Urinary bladder (tissue), 4 donors: ENCODE results near the gene KLF3. TPM values are rescaled to one million over a fixed set of nuclear protein-coding genes. Genes with fewer than 3 reads are reported as not detected.
"Not testable (repeated sequence)": the region's sequence is repeated elsewhere in the genome, so short reads cannot be mapped to it uniquely, and the experiment has no call there.

ENCODE experiments used
- DNase-seq: peaks from one replicate; pipeline ENCODE4 v3.0.0-alpha.2; 2015; ENCODE audit errors: extremely low spot score
- H3K27ac ChIP-seq: one replicate; pipeline ENCODE4 v1.5.1; 2013; ENCODE audit warnings: low read depth, mild to moderate bottlenecking, moderate library complexity
- H3K36me3 ChIP-seq: one replicate; pipeline ENCODE4 v1.6.1; 2013; ENCODE audit warnings: mild to moderate bottlenecking, moderate library complexity; ENCODE audit not compliant: insufficient read depth
- H3K4me1 ChIP-seq: one replicate; pipeline ENCODE4 v1.6.1; 2013; ENCODE audit warnings: mild to moderate bottlenecking, moderate library complexity; ENCODE audit not compliant: insufficient read depth
- H3K4me3 ChIP-seq: one replicate; pipeline ENCODE4 v1.5.1; 2013; ENCODE audit warnings: low read depth, low read length
- WGBS: extraction: QIAGEN DNeasy Blood & Tissue Kit; methylation state at CpG from one replicate; pipeline ENCODE4 v1.1.7; 2013; 5-methylcytosine and 5-hydroxymethylcytosine counted together
- polyA plus RNA-seq: library from polyadenylated mRNA; stranded (reverse); fragments of 200-250 nt; gene quantifications from one replicate; pipeline ENCODE4 v1.2.3, GENCODE V29; 2013
- total RNA-seq: library from RNA; depleted of rRNA; stranded (reverse); fragments of >200 nt; gene quantifications from one replicate; pipeline ENCODE4 v1.2.3, GENCODE V29; 2014
- donor health status: healthy with polysubstance abuse.
- donor health status: healthy.

The KLF3 gene
- total RNA-seq (65.0 TPM), polyA plus RNA-seq (25.7 TPM)

- Histone ChIP-seq H3K27ac (peak within 1 kb of the TSS; percentile 100), H3K4me1 (no peaks in the 10 kb centered on the region), H3K4me3 (peak within 1 kb of the TSS; percentile 99), H3K36me3 (no peaks in the 10 kb centered on the region)
- no peak for DNase-seq
- under 1% methylated on average over 104 of the region's 110 CpGs for WGBS
Observed at GRCh38 chr4:38663801-38664705, at the start of gene KLF3. Gene KLF3 (plus strand): TSS chr4:38664199. CDS start chr4:38680626, 16,427 bp downstream.

DNA sequence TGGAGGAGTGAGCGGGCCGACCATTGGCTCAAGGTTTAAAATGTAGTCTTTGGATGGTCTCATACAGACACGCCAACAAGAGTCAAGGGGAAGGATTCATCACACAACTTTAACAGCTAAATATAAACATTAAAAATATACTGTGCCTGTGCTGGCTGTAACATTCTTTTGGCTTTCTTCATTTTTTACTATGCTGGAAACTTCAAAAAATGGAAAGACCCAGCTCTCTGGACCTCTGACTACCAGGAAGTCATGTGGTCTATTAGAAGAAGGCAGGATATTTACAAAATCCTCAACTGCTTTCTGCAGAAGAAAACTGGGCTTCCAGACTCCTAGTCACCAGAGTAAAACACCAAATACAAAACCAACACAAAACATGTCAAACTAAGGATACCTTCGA lies 49.8 kb upstream of the KLF3 start:
- no peak for DNase-seq
- no peak overlapping the region for H3K4me3 ChIP-seq
- no peaks in the 10 kb centered on the region for H3K4me1 ChIP-seq
- no peaks in the 10 kb centered on the region for H3K36me3 ChIP-seq
- 82% methylated on average over 4 of the region's 4 CpGs for WGBS
- no peak overlapping the region for H3K27ac ChIP-seq

DNA sequence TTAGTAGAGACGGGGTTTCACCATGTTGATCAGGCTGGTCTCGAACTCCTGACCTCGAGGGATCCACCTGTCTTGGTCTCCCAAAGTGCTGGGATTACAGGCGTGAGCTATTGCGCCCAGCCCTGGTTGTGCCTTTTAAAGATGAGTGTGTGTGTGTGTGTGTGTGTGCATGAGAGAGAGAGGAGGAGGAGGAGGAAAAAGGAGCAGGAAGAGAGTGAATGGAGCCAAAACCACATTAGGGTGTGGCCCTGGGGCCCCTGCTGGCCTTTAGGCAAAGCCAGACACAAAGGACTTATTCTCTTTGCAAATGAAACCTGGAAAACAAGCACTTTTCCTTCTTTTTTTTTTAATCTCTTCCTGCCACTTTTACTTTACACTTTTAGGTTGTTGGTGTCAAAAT lies 48.2 kb upstream of the KLF3 start:
- 96% methylated on average over 5 of the region's 5 CpGs for WGBS
- H3K4me1 ChIP-seq = no peaks in the 10 kb centered on the region
- DNase-seq = no peak
- H3K27ac ChIP-seq = no peak overlapping the region
- H3K36me3 ChIP-seq = no peaks in the 10 kb centered on the region
- no peak overlapping the region for H3K4me3 ChIP-seq

DNA sequence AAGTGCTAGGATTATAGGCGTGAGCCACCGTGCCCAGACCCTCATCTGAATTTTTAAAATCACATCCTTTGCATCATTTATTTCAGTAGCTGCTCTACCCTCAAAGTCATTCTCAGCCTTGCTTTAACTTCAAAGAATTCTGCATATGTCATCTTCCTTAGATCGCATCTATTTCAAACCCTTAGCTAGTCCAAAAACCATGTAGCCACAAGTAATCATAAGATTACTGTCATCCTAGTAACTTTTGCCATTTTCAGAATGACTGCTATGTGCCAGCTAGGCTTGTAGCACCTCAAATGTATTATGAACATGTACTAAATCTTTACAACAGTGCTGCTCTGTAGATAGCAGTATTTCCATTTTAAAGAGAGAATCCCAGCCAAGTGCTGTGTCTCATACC lies 45.5 kb upstream of the KLF3 start:
- H3K4me3 ChIP-seq = no peak overlapping the region
- H3K36me3 ChIP-seq = no peaks in the 10 kb centered on the region
- no peak overlapping the region for H3K27ac ChIP-seq
- no peak for DNase-seq
- WGBS = 95% methylated on average over 3 of the region's 3 CpGs
- no peaks in the 10 kb centered on the region for H3K4me1 ChIP-seq

GRCh38 chr4:38619316-38619715 lies 44.7 kb upstream of the KLF3 start:
- 95% methylated on average over 3 of the region's 3 CpGs for WGBS

GRCh38 chr4:38620065-38620464 lies 43.9 kb upstream of the KLF3 start:
- Histone ChIP-seq H3K4me3 (no peak overlapping the region), H3K36me3 (no peaks in the 10 kb centered on the region), H3K4me1 (no peaks in the 10 kb centered on the region), H3K27ac (no peak overlapping the region)
- 75% methylated on average over 1 of the region's 1 CpG for WGBS
- DNase-seq = no peak

More at GRCh38 chr4:38619316-38619715, 44.7 kb upstream of the KLF3 start:
- no peaks in the 10 kb centered on the region for H3K4me1 ChIP-seq
- H3K36me3 ChIP-seq = no peaks in the 10 kb centered on the region
- H3K27ac ChIP-seq = no peak overlapping the region
- no peak overlapping the region for H3K4me3 ChIP-seq
- no peak for DNase-seq

DNA sequence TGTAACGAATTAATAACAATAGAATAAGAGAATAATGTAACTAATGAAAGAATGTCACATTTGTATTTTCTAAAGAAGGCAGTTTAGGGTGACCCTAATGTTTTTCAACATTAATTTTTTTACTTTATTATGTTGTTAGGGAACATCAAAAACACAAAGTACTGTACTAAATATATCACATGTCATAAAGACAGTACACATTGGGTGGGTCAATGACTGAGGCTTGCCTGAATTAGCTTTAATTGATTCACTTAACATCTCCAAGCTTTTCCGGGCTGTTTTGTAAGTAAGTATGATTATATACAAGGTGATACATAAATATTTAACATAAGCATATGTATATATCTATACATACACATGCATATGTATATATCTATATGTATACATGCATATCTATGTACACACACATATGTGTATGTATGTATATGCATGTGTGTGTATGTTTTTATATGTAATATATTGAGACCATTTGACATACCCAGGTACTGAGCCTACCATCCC lies 43.4 kb upstream of the KLF3 start:
- Histone ChIP-seq H3K36me3 (no peaks in the 10 kb centered on the region), H3K4me1 (no peaks in the 10 kb centered on the region), H3K4me3 (no peak overlapping the region), H3K27ac (no peak overlapping the region)
- 80% methylated on average over 2 of the region's 2 CpGs for WGBS
- no peak for DNase-seq

- 71% methylated on average over 9 of the region's 9 CpGs for WGBS
- Histone ChIP-seq H3K4me1 (no peaks in the 10 kb centered on the region), H3K36me3 (no peaks in the 10 kb centered on the region), H3K4me3 (no peak overlapping the region), H3K27ac (no peak overlapping the region)
- no peak for DNase-seq
Observed at GRCh38 chr4:38621028-38621684, 42.8 kb upstream of the KLF3 start.

- H3K4me3 ChIP-seq = no peak overlapping the region
- no peaks in the 10 kb centered on the region for H3K36me3 ChIP-seq
- no peaks in the 10 kb centered on the region for H3K4me1 ChIP-seq
- H3K27ac ChIP-seq = no peak overlapping the region
- no peak for DNase-seq
- WGBS = 92% methylated on average over 6 of the region's 6 CpGs
Observed at GRCh38 chr4:38621831-38622230, 42.2 kb upstream of the KLF3 start.

DNA sequence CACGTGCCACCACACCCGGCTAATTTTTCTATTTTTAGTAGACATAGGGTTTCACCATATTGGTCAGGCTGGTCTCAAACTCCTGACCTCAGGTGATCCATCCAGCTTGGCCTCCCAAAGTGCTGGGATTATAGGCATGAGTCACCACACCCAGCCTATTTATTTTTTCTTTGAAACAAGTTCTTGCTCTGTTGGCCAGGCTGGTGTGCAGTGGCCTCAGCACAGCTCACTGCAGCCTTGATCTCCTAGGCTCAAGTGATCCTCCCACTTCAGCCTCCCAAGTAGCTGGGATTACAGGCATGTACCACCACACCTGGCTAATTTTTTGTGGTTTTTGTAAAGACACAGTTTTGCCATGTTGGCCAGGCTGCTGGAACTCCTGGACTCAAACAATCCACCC lies 41.7 kb upstream of the KLF3 start:
- WGBS = 88% methylated on average over 2 of the region's 2 CpGs
- not testable (repeated sequence) for H3K4me1 ChIP-seq, DNase-seq, H3K36me3 ChIP-seq, H3K27ac ChIP-seq, H3K4me3 ChIP-seq

GRCh38 chr4:38623260-38623659 lies 40.7 kb upstream of the KLF3 start:
- Histone ChIP-seq H3K4me1 (no peaks in the 10 kb centered on the region), H3K27ac (no peak overlapping the region), H3K4me3 (no peak overlapping the region), H3K36me3 (no peaks in the 10 kb centered on the region)
- WGBS = 94% methylated on average over 2 of the region's 2 CpGs
- DNase-seq = no peak

- no peaks in the 10 kb centered on the region for H3K36me3 ChIP-seq
- H3K4me3 ChIP-seq = no peak overlapping the region
- no peaks in the 10 kb centered on the region for H3K4me1 ChIP-seq
- DNase-seq = no peak
- no peak overlapping the region for H3K27ac ChIP-seq
- 91% methylated on average over 3 of the region's 3 CpGs for WGBS
Observed at GRCh38 chr4:38624311-38624710, 39.7 kb upstream of the KLF3 start.

DNA sequence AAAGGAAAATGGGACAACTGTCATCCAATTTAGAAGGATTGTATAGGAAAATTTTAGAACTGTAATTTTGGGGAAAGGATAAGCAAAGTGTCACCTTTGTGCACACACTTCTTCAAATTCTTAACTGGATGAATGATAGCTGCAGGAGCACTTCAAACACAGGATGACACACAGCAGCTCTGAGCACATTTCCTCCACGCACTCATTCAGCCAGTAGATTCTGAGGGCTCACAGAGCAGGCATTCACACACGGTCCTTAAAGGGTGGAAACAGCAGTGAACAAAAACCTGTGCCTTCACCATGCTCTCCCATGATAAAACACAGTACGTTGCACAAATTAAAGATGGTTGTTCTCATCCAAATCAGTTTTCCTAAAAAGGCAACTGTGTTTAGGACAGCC lies 38.5 kb upstream of the KLF3 start:
- Histone ChIP-seq H3K4me3 (no peak overlapping the region), H3K4me1 (no peaks in the 10 kb centered on the region), H3K27ac (no peak overlapping the region), H3K36me3 (no peaks in the 10 kb centered on the region)
- no peak for DNase-seq
- 41% methylated on average over 3 of the region's 3 CpGs for WGBS

GRCh38 chr4:38626901-38627444 lies 37.0 kb upstream of the KLF3 start:
- not testable (repeated sequence) for DNase-seq, H3K4me3 ChIP-seq, H3K4me1 ChIP-seq, H3K36me3 ChIP-seq, H3K27ac ChIP-seq
- 93% methylated on average over 32 of the region's 32 CpGs for WGBS
